Activated B cell treated with CpG ODN at 0.5 μM for 24 hours (primary cell): Measurements from ENCODE around the gene RAB3IP. TPM values are rescaled to one million over a fixed set of nuclear protein-coding genes. Genes with fewer than 3 reads are reported as not detected.
"Not testable (repeated sequence)": the region's sequence is repeated elsewhere in the genome, so short reads cannot be mapped to it uniquely, and the experiment has no call there.

Source experiments
- ATAC-seq: fragments of 200-7000 bp; cut with Tn5 transposase; one replicate; pipeline ENCODE4 v1.10.0; 2021; ENCODE audit warnings: low read depth, mild to moderate bottlenecking, moderate library complexity
- CTCF ChIA-PET: fragments of 350-600 bp; sonication (Branson Sonifier 250); formaldehyde crosslinking; loops from one replicate; lab custom pipeline; 2021; ENCODE audit warnings: antibody characterized with exemption; lab: Charles Lee
- POLR2A ChIA-PET: fragments of 350-600 bp; sonication (Branson Sonifier 250); formaldehyde crosslinking; loops from one replicate; lab custom pipeline; 2021; ENCODE audit warnings: antibody characterized with exemption; lab: Charles Lee
- DNase-seq: peaks from one replicate; pipeline ENCODE4 v3.0.0; 2022
- H3K27ac Mint-ChIP-seq: one replicate; pipeline ENCODE4 v1.8.0; 2020; ENCODE audit warnings: mixed read lengths
- H3K27me3 Mint-ChIP-seq: one replicate; pipeline ENCODE4 v1.8.0; 2021; ENCODE audit warnings: mixed read lengths
- H3K36me3 Mint-ChIP-seq: one replicate; pipeline ENCODE4 v1.8.0; 2021; ENCODE audit warnings: low read depth, mixed read lengths
- H3K4me1 Mint-ChIP-seq: one replicate; pipeline ENCODE4 v1.8.0; 2021; ENCODE audit warnings: mixed read lengths
- H3K4me3 Mint-ChIP-seq: one replicate; pipeline ENCODE4 v1.8.0; 2020; ENCODE audit warnings: mild to moderate bottlenecking, mixed read lengths
- H3K9me3 Mint-ChIP-seq: one replicate; pipeline ENCODE4 v1.8.0; 2020; ENCODE audit warnings: mixed read lengths
- intact Hi-C: fragments of 100-400 bp; cut with micrococcal nuclease; formaldehyde crosslinking; loops from one replicate; pipeline ENCODE4 v1.15.1; 2024
- total RNA-seq: library from RNA; stranded (reverse); gene quantifications from 2 replicates; pipeline ENCODE4 v1.2.3, GENCODE V29; 2022
- TF ChIP-seq, protein P1 (sequence below): fragments of 200-600 bp; IDR thresholded peaks from one replicate; pipeline ENCODE4 v1.8.0; 2022; ENCODE audit warnings: antibody characterized with exemption, mild to moderate bottlenecking

RAB3IP gene
- total RNA-seq, 1 donor from 2014 or later: 37.9 TPM

DNA sequence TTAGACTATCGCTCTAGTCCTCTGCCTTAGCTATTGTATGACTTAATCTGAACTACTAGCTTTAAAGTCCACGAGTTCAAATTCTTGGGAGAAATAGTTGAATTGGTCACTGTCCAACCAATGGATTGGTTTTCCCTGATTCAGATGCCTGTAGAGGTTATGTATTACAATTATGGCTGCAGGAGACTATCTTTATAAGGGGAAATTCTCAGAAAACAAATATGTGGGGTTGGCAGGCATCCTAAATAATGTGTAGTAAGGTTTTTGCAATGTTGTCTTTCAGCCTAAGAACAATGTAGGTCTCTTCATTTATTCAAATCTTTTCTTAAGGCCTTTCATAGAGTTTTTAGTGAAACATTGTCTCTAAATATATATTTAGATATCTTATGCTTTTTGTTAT is 113.3 kb downstream of the RAB3IP start:
- DNase-seq (no peak), ATAC-seq (no peak)
- Mint-ChIP-seq H3K9me3 (peaks cover 3% of the 10 kb centered on the region), H3K4me3 (no peak overlapping the region), H3K27ac (no peak overlapping the region), H3K27me3 (no peaks in the 10 kb centered on the region), H3K4me1 (no peaks in the 10 kb centered on the region), H3K36me3 (no peaks in the 10 kb centered on the region)
- ChIA-PET CTCF (no interaction called here), POLR2A (no interaction called here)
- intact Hi-C loops: no loop called here
- TF ChIP-seq, protein P1, sequence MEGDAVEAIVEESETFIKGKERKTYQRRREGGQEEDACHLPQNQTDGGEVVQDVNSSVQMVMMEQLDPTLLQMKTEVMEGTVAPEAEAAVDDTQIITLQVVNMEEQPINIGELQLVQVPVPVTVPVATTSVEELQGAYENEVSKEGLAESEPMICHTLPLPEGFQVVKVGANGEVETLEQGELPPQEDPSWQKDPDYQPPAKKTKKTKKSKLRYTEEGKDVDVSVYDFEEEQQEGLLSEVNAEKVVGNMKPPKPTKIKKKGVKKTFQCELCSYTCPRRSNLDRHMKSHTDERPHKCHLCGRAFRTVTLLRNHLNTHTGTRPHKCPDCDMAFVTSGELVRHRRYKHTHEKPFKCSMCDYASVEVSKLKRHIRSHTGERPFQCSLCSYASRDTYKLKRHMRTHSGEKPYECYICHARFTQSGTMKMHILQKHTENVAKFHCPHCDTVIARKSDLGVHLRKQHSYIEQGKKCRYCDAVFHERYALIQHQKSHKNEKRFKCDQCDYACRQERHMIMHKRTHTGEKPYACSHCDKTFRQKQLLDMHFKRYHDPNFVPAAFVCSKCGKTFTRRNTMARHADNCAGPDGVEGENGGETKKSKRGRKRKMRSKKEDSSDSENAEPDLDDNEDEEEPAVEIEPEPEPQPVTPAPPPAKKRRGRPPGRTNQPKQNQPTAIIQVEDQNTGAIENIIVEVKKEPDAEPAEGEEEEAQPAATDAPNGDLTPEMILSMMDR: no peak

DNA sequence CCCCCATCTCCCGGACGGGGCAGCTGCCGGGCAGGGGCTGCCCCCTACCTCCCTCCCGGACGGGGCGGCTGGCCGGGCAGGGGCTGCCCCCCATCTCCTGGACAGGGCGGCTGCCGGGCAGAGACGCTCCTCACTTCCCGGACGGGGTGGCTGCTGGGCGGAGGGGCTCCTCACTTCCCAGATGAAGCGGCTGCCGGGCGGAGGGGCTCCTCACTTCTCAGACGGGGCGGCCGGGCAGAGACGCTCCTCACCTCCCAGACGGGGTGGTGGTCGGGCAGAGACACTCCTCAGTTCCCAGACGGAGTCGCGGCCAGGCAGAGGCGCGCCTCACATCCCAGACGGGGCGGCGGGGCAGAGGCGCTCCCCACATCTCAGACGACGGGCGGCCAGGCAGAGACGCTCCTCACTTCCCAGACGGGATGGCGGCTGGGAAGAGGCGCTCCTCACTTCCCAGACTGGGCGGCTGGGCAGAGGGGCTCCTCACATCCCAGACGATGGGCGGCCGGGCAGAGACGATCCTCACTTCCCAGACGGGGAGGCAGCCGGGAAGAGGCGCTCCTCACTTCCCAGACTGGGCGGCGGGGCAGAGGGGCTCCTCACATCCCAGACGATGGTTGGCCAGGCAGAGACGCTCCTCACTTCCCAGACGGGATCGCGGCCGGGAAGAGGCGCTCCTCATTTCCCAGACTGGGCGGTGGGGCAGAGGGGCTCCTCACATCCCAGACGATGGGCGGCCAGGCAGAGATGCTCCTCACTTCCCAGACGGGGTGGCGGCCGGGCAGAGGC is 114.7 kb downstream of the RAB3IP start:
- H3K27ac Mint-ChIP-seq, ATAC-seq, DNase-seq, intact Hi-C loops, H3K9me3 Mint-ChIP-seq, H3K27me3 Mint-ChIP-seq, H3K36me3 Mint-ChIP-seq, H3K4me3 Mint-ChIP-seq, CTCF ChIA-PET, H3K4me1 Mint-ChIP-seq, POLR2A ChIA-PET: not testable (repeated sequence)

DNA sequence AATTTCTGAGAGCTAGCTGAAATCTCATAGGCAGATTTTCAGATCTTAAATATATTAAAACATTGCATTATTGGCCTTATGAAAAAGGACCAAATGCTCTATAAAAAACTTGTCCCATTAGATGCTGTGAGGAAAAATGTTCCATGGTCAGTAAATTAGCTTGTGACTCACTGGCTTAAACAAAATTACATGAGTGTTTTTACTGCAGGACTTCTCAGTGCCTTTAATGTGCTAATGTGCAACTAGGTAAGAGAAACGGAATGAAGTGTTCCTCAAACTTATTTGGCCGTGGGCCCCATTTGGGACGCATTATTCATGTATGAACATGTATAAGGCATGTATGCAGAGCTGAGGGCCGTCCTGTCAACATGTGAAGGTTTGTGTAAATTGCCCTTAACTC is 128.0 kb downstream of the RAB3IP start:
- Mint-ChIP-seq H3K27ac (no peak overlapping the region), H3K27me3 (peaks cover 10% of the 10 kb centered on the region), H3K4me1 (no peaks in the 10 kb centered on the region), H3K36me3 (no peaks in the 10 kb centered on the region), H3K9me3 (no peaks in the 10 kb centered on the region), H3K4me3 (no peak overlapping the region)
- TF ChIP-seq, protein P1: no peak
- intact Hi-C loops: no loop called here
- POLR2A ChIA-PET: no interaction called here
- ATAC-seq: no peak
- no peak for DNase-seq
- CTCF ChIA-PET: no interaction called here

DNA sequence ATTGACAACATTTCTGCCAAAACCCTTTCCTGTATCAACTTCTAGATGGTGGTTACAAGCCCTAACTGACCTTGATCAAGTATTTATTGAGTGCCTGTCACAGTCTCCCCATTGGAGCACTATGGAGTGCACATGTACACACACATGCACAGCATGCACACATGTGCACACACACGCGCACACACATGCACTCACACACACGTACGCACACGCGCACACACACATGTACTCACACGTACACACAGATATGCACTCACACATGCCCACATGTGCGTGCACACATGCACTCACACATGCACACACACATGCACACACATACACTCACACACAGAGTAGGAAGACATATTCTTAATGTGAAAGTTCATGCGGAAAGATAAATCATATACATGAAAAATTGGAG is 130.0 kb downstream of the RAB3IP start:
- H3K4me3 Mint-ChIP-seq: no peak overlapping the region
- POLR2A ChIA-PET: no interaction called here
- peaks cover 10% of the 10 kb centered on the region for H3K27me3 Mint-ChIP-seq
- ATAC-seq (no peak), DNase-seq (no peak)
- H3K36me3 Mint-ChIP-seq: no peaks in the 10 kb centered on the region
- intact Hi-C loops: no loop called here
- H3K4me1 Mint-ChIP-seq: no peaks in the 10 kb centered on the region
- TF ChIP-seq, protein P1: no peak
- H3K9me3 Mint-ChIP-seq: no peaks in the 10 kb centered on the region
- CTCF ChIA-PET: interaction anchor here (1.5 kb wide), 1 partner anchor 11 kb away, joined by 6 read pairs; no protein-coding TSS in a partner anchor
- no peak overlapping the region for H3K27ac Mint-ChIP-seq

DNA sequence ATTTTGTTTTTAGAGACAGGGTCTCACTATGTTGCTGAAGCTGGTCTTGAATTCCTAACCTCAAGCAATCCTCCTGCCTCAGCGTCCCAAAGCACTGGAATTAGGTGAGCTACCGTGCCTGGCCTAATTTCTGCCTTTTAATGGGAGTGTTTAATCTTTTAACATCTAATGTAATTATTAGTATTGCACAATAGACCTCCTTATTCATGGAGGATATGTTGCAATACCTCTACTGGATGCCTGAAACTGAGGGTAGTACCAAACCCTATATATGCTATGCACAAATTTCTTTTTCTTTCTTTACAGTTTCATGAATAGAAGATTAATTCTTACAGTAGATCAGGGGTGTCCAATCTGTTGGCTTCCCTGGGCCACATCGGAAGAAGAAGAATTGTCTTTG is 134.1 kb downstream of the RAB3IP start:
- Mint-ChIP-seq H3K9me3 (no peaks in the 10 kb centered on the region), H3K27ac (no peak overlapping the region), H3K27me3 (peaks cover 5% of the 10 kb centered on the region), H3K36me3 (no peaks in the 10 kb centered on the region), H3K4me3 (no peak overlapping the region), H3K4me1 (no peaks in the 10 kb centered on the region)
- intact Hi-C loops: no loop called here
- TF ChIP-seq, protein P1: no peak
- DNase-seq (no peak), ATAC-seq (no peak)
- ChIA-PET POLR2A (no interaction called here), CTCF (no interaction called here)

Other genes with a start within 250 kb of the RAB3IP start
- gene CCT2, start 153.4 kb upstream of the RAB3IP start, total RNA-seq: 205 and 211 TPM in 2 replicates
- gene LRRC10, start 128.0 kb upstream of the RAB3IP start, total RNA-seq: not detected in 2 replicates
- gene BEST3, start 39.6 kb upstream of the RAB3IP start, total RNA-seq: not detected in 2 replicates
- not detected in 2 replicates for gene MYRFL, start 86.4 kb downstream of the RAB3IP start, total RNA-seq